Lung (tissue), 12 donors: ENCODE measurements around the gene NKD2. TPM values are rescaled to one million over a fixed set of nuclear protein-coding genes. Genes with fewer than 3 reads are reported as not detected.

Source experiments
- ATAC-seq: fragments of 200-7000 bp; cut with Tn5 transposase; one replicate; pipeline ENCODE4 v1.9.1; 2020; ENCODE audit warnings: moderate number of reproducible peaks; ENCODE audit not compliant: insufficient read depth, low FRiP score
- DNase-seq, 3 donors: peaks; one replicate each; pipeline ENCODE4 v3.0.0-alpha.2; 2013 to 2017
- H3K27ac ChIP-seq, 2 donors: one replicate each; pipeline ENCODE4 v1.5.1; 2013; ENCODE audit warnings: mild to moderate bottlenecking in 2 of 2, moderate library complexity in 2 of 2, control low read depth in 1 of 2, inconsistent platforms in 1 of 2, low read depth in 1 of 2, low read length in 1 of 2
- H3K27me3 ChIP-seq, 3 donors: one replicate each; pipeline ENCODE4 v1.5.1; 2013; ENCODE audit warnings: low read length in 2 of 3; ENCODE audit not compliant: control insufficient read depth in 3 of 3, insufficient read depth in 3 of 3
- H3K36me3 ChIP-seq, 4 donors: one replicate each; pipeline ENCODE4 v1.5.1; 2013; ENCODE audit warnings: low read length in 4 of 4, mild to moderate bottlenecking in 1 of 4, moderate library complexity in 1 of 4; ENCODE audit not compliant: control insufficient read depth in 4 of 4, insufficient read depth in 4 of 4
- H3K4me1 ChIP-seq, 5 donors: one replicate each; pipeline ENCODE4 v1.5.1; 2013; ENCODE audit warnings: low read length in 5 of 5, mild to moderate bottlenecking in 2 of 5, moderate library complexity in 1 of 5; ENCODE audit not compliant: control insufficient read depth in 5 of 5, insufficient read depth in 5 of 5
- H3K4me3 ChIP-seq: one replicate; pipeline ENCODE4 v1.5.1; 2013; ENCODE audit warnings: mild to moderate bottlenecking, control low read depth, moderate library complexity
- H3K9ac ChIP-seq, 2 donors: one replicate each; pipeline ENCODE4 v1.5.1; 2013; ENCODE audit warnings: low read length in 2 of 2, control low read depth in 1 of 2; ENCODE audit not compliant: insufficient read depth in 1 of 2
- H3K9me3 ChIP-seq, 4 donors: one replicate each; pipeline ENCODE4 v1.5.1; 2013; ENCODE audit warnings: low read length in 3 of 4, mild to moderate bottlenecking in 1 of 4, moderate library complexity in 1 of 4; ENCODE audit not compliant: control insufficient read depth in 4 of 4, insufficient read depth in 3 of 4
- CTCF ChIP-seq: IDR thresholded peaks from 2 replicates; pipeline ENCODE4 v1.5.1; 2012; ENCODE audit warnings: mild to moderate bottlenecking; ENCODE audit errors: control extremely low read depth, extremely low read depth
- WGBS, 2 donors: extraction: QIAGEN DNeasy Blood & Tissue Kit; methylation state at CpG; one replicate each; pipeline ENCODE4 v1.1.7; 2013; 5-methylcytosine and 5-hydroxymethylcytosine counted together
- polyA plus RNA-seq, 2 donors: library from polyadenylated mRNA; stranded (reverse); fragments of 200-250 nt; gene quantifications; one replicate each; pipeline ENCODE4 v1.2.1, GENCODE V29; 2013
- total RNA-seq, 2 donors: library from RNA; depleted of rRNA in 1 of 2; stranded (reverse); fragments of >200 nt in 1 of 2; gene quantifications; one replicate each; pipeline ENCODE4 v1.2.1, GENCODE V29; 2014 to 2021
- donor health status: control.
- donor health status: control.
- donor health status: Bipolar disorder and iron deficiency.
- donor health status: healthy.
- donor health status: DM: yes; HTN: yes; CAD: no.

NKD2 gene
- total and polyA plus RNA-seq, 4 donors, result 9.9 to 88.0 (median 48.4) TPM

GRCh38 chr5:1078851-1079250, 70.2 kb downstream of the NKD2 start:
- no peak for TF ChIP-seq CTCF
- 95 to 98% methylated on average over 19 to 23 of the region's 23 CpGs for WGBS, 2 donors
- H3K36me3 ChIP-seq, result peaks cover 0 to 78% (median 11%) of the 10 kb centered on the region in 4 donors
- H3K27ac ChIP-seq, result no peak overlapping the region
- H3K9ac ChIP-seq, result no peak overlapping the region
- peaks cover 0 to 7% (median 0%) of the 10 kb centered on the region in 5 donors for H3K4me1 ChIP-seq
- no peaks in the 10 kb centered on the region for H3K9me3 ChIP-seq
- ATAC-seq (no peak), DNase-seq (no peak)
- H3K27me3 ChIP-seq, result no peaks in the 10 kb centered on the region
- no peak overlapping the region for H3K4me3 ChIP-seq

GRCh38 chr5:1079486-1079885, 70.9 kb downstream of the NKD2 start:
- no peaks in the 10 kb centered on the region for H3K27me3 ChIP-seq
- no peak overlapping the region for H3K4me3 ChIP-seq
- H3K4me1 ChIP-seq, result peaks cover 0 to 7% (median 0%) of the 10 kb centered on the region in 5 donors
- DNase-seq, result no peak
- H3K9me3 ChIP-seq, result no peaks in the 10 kb centered on the region
- no peak overlapping the region for H3K27ac ChIP-seq
- no peak overlapping the region for H3K9ac ChIP-seq
- no peak for TF ChIP-seq CTCF
- peaks cover 0 to 79% (median 8%) of the 10 kb centered on the region in 4 donors for H3K36me3 ChIP-seq
- ATAC-seq, result no peak
- WGBS, 2 donors, result 97 to 98% methylated on average over 18 of the region's 18 CpGs

GRCh38 chr5:1079961-1080360, 71.4 kb downstream of the NKD2 start:
- DNase-seq (no peak), ATAC-seq (no peak)
- H3K27ac ChIP-seq, result no peak overlapping the region
- no peak overlapping the region for H3K4me3 ChIP-seq
- peaks cover 0 to 7% (median 0%) of the 10 kb centered on the region in 5 donors for H3K4me1 ChIP-seq
- H3K27me3 ChIP-seq, result no peaks in the 10 kb centered on the region
- H3K9ac ChIP-seq, result no peak overlapping the region
- WGBS, 2 donors, result 92 to 96% methylated on average over 19 to 30 of the region's 35 CpGs
- H3K36me3 ChIP-seq, result peaks cover 0 to 79% (median 8%) of the 10 kb centered on the region in 4 donors
- no peak for TF ChIP-seq CTCF
- no peaks in the 10 kb centered on the region for H3K9me3 ChIP-seq

GRCh38 chr5:1080432-1080831, 71.8 kb downstream of the NKD2 start:
- H3K4me1 ChIP-seq, result peaks cover 0 to 7% (median 0%) of the 10 kb centered on the region in 5 donors
- H3K4me3 ChIP-seq, result no peak overlapping the region
- H3K27me3 ChIP-seq, result no peaks in the 10 kb centered on the region
- H3K36me3 ChIP-seq, result peaks cover 0 to 79% (median 8%) of the 10 kb centered on the region in 4 donors
- ATAC-seq, result no peak
- H3K27ac ChIP-seq, result no peak overlapping the region
- WGBS, 2 donors, result 84 to 86% methylated on average over 18 of the region's 18 CpGs
- H3K9ac ChIP-seq, result no peak overlapping the region
- H3K9me3 ChIP-seq, result no peaks in the 10 kb centered on the region
- DNase-seq, result peak in 2 of 3 donors; percentile 40 to 82
- no peak for TF ChIP-seq CTCF
